Gastrocnemius medialis (tissue), 4 donors: ENCODE measurements around the gene RBCK1.

ENCODE experiments used
- CTCF ChIP-seq, 5 experiments: fragments of 450-650 bp in 3 of 5; fragments of 200-600 bp in 2 of 5; sonication (generic) in 2 of 5; IDR thresholded peaks in 4 of 5; conservative IDR thresholded peaks in 1 of 5; 1 replicate in 4 of 5; 2 replicates in 1 of 5; pipeline ENCODE4 v1.5.1; 2016 to 2019; ENCODE audit warnings: antibody characterized with exemption in 5 of 5, mild to moderate bottlenecking in 3 of 5, moderate library complexity in 3 of 5
- POLR2A ChIP-seq, 2 donors: fragments of 450-650 bp; IDR thresholded peaks; one replicate each; pipeline ENCODE4 v1.6.1; 2017; ENCODE audit warnings: antibody characterized with exemption in 2 of 2, mild to moderate bottlenecking in 2 of 2, moderate library complexity in 2 of 2

- no peak for TF ChIP-seq POLR2A (IDR thresholded peaks at IDR 0.05)
- TF ChIP-seq CTCF (IDR thresholded peaks at IDR 0.05 in 4 of 5, conservative IDR thresholded peaks at IDR 0.05 in 1 of 5) = no peak
Observed at GRCh38 chr20:418858-419365, 10.8 kb downstream of the RBCK1 start.
